ENCODE data around the gene PDE4B.

The PDE4B gene

DNA sequence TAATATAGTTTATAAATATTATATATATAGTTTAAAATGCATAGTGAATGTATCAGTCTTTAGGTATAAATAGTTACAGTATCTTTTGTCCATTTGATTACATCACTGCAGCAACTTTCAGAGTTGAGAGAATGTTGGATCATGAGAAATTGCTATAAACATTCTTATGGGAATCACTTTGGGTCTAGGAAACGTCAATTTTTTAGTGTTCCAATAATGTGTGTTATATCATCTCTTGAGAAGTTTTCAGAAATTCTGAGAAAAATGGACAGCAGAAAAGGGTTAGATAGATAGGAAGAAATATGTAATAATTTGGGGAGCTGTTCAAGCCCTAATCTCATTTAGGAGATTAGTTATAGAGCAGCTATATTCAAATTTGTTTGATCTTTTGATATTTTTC lies 556.1 kb downstream of the PDE4B start:
- no peak for DNase-seq

DNA sequence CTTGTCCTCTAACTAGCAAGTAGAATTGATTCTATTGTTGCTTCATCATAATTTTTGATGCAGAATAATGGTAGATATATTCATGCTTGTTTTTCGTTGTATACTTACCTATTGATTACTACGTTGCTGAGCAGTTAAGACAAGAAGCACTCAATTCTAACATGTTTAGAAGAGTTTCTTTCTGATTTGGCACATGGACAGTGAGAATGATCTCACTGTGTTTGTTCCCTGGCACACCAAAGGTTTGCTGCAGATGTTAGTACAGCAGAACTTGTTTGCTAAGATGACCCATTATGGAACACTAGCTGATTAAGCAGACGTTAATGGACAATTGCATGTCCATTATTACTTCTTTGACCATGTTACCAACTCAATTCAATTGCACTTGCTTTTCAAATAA lies 556.5 kb downstream of the PDE4B start:
- DNase-seq, result no peak

DNA sequence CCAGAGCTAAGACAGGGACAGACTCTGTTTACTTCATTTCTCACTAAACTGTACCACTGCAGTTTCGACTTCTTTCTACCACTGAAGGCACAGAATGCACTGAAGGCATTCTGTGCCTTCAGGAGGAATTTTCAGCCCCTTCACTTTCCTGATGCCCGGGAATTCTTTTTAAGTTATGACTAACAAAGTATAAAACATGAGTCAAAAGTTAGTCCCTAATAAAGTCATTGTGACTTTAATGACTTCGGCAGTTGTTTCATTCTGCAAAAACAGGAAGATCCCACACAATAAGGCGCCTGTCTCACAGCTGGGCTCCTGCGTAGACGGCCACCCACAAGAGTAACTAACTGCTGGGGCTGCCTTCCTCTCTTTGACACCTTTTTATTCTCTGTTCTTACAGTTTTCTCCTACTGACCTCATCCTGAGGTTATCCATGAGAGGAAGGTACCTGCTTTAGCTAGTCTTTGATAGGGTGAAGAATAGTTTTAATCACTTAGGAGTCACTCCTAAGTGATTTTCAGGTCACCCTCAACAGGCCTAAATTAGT lies 557.4 kb downstream of the PDE4B start:
- DNase-seq, result peak; percentile 75

DNA sequence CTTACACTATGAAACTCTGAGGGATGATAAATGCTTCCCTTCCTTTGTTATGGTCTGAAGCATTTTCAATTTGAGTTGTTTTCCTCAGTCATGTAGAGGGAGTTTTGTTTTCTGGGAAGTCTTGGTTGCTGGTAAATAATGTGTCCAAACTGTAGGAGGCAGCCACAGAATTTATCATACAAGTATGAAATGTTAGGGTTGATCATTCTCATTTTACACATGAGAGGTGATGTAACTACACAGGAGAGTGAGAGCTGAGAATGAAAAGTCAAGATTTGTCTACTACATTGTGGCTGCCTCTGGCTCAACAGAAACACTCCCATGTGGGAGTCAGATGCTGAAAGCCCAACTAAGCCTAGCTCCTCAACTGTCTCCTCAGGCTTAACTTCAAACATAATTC lies 558.8 kb downstream of the PDE4B start:
- DNase-seq, result peak; percentile 46

DNA sequence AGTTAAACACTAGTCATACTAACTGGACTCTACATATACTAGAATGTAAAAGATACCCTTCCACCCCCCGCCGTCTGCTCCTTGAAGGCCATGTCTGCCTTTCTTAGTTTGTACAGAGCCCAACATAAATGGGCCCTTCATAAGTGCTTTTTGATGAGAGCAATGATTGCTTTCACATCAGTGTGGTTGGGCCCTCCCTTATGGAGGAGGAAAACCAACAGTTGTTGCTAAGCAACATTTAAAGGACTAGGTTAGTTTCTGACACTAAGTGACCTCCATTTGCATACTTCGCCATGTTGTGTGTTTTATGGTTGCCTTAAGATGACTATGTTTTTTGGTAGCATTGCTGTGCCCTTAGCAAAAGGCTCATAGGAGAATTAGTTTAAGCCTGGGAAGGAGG lies 559.2 kb downstream of the PDE4B start:
- peak; percentile 41 for DNase-seq

DNA sequence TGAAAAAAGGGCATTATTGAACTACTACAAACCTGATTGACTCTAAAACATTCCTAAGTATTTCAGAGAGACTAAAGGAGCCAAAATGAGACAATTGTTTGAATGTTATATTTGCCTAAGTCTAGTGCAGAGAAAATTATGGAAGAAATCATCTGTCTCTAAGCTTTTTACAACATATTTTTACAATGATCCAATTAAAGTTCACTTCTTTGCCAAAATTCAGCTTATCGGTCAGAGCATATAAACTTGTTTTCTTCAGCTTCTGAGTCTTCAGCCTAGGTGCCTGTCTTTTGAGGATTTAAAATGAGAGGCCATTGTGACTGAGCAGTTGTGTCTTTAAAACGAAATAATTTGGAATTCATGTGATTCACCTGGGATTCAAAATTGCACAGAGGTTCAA lies 560.1 kb downstream of the PDE4B start:
- no peak for DNase-seq

DNA sequence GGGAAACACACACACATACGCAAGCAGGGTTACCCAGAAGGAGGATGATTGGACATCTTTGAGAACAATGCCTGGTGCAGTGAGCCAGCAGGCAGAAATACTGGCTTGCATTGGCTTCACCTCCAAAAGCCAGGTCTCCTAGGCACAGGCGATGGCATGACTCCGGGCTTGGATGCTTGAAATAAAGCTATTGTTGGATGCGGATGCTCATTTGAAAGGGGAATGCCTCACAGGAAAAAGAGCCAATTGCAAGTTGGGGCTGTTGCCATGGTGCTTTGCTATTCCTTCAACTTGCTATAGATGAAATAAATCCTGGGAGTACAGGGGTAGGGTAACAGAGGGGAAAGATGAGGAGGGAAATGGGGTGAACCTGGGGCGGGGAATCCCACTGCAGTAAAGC lies 560.6 kb downstream of the PDE4B start:
- DNase-seq, result no peak

DNA sequence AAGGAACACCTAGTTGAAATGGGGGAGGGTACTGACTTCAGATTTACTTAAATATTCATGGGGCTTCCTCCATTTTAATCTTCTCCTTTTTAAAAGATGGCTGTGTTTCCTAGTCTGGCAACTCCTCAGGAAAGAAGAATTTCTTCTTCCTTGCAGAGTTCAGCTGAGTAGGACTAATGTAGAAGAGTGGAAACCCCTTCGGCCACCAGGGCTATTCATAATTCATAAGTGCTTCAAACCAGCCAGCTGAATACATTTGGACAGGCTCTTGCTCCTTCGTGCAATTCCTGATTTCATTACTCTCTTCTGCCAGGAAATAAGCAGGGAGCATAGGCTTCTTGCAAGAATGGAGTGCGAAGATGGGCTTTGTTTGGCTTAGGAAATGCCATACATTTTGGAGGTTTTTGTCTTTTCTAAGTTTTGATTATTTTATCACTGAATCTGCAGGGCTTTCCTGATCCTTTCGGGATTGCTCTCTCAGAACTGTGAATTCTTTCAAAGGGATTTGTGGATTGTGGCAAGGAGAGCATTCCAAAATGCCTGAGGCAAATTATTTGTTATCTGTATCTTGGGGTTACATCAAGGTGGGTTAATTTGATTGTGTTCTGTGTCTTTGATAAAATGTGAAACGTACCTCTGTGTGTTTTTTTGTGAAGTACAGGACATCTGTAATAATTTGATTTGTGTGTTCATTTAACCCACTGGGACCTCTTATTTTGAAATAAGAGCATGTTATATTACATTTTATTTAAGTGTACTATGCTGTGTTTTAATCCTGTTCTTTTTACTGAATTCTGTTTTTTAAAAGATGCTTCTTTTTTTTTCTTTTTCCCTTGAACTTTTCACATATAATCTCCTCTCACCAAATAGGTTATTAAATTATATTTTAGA lies 561.9 kb downstream of the PDE4B start:
- peak; percentile 90 for DNase-seq

DNA sequence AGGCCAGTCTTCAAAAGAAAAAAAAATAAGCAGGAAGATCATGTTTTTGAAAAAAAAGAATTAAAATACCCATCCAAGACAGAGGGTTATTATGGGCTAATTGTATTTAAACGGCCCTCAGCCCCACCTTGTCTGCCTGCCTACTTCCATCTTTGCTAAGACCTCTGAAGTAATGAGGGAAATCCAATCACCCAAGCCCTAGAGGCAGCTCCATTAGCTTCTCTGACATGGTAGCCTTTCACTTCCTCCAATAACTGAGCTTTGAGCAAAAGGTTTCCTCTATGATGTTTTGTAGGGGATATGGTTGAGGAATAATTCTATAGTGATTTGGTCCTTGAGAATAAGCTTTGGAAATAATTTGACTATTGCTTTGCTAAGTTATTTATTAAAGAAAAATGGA lies 563.1 kb downstream of the PDE4B start:
- DNase-seq, result no peak

DNA sequence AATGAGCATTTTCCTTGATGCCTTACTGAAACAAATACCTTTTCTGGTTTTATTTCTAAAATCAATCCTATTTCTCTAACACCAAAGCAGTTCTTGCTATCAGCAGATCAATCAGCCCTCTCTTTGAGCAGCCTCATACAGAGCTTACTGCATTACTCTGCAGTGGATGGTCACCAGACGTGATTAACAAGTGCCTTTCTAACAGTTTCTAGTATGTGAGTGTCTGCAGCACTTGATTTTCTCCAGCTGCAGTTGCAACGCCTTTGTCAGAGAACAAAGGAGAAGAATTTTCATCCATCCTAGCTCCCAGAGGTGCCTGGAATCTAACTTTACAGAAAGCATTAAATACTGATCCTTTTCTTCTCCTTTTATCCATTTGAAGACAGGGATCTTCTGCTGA lies 563.9 kb downstream of the PDE4B start:
- DNase-seq, result no peak

DNA sequence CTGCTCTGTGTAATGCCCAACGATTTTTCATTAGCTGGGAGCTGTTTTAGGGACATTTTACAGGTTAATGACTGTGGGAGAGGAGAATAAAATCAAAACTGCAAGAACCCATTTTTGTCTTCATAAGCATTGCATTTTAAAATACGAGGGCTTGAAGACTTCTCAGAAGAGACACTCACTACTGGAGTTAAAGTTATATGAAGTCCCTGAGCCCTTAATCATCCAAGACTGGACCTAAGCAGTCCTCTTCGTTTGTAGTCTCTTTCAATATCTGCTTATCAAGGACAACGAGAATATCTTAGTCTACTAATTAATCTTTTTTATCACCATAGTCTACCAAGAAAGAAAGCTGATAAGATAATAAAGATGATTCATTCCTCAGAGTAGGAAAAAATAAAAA lies 564.3 kb downstream of the PDE4B start:
- no peak for DNase-seq

DNA sequence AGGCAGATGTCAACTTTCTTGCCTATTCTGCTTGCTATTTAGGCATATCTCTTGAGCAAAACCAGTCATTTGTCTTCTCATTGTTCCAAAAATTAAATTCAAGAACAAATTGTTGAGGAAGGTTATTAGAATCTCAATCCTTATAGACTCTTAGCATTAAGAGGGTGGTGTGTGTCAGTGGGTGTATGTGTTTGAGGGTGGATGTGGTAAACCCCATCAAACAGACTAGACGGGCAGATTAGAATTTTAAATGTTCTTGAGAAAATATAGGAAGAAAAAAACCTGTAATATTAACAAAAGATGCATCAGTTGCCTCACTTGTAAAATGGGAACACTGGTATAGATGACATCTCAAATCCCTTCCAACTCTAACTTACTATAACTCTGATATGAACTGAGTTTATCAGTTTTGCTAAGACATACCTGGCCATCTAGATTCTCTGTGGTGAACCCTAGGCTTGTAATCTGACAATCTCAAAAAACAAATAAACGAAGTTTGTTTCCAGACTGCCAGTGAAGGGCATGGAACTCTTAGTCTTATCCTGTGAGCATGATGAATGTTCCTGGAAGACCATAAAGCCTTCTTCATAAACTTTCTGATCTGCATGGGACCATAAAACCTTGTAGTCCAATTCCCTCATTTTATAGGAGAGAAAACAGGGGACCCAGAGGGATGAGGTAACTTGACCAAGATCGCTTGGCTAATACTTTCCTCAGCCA lies 564.9 kb downstream of the PDE4B start:
- DNase-seq, result no peak

DNA sequence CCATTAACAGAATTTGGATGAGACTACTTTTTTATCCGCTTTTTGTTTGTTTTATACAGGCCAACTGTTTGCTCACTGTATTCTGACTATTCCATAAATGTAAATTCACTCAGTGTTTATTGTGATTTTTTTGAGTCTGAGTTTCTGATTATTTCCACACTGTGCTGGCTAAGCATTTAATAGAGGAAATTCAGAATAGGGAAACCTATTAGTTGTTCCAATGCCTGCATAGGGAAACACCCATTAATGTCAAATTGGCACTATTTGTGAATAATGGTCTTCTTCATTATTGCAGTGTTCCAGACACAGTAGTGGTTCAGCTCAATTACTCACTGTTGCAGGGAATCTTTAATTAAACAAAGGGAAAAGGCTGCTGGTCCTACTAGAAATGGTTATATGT lies 566.6 kb downstream of the PDE4B start:
- DNase-seq, result no peak

DNA sequence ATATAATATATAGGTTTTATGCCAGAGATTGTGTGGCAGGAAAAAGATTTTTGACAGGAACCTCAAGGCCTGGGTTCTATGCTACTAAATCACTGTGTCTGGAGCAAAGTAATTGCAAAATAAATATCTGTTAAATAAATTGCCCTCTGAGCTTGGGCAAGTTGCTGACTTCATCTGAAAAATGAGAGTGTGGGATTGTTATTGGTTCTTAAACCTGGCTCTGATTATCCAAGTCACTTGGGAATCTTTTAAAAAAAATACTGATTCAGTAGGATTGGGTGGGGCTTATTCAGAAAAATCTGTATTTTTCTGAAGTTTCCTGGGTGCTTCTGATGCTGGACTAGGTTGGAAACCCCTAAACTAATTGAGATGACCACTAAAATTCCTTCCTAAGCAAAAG lies 567.1 kb downstream of the PDE4B start:
- DNase-seq, result peak; percentile 28

DNA sequence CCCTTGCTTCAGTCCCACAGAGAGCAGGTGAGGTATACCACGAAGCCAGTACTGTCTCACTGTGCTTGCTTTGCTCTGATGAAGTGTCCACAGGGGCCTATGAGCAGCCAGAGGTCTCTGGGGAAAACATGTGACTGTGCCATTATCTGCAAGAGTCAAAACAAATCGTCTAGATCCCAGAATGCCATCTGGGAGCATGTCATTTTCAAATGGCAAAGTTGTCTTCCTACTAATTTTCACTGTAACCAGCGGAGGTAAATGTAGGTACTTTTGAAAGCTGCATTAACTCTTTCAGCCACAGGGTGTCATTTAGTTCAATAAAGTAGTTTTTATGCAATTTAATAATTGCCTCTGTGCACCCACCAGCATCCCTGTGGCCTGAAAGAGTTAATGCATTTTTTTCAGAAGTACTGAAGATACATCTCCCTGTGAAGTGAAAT lies 567.6 kb downstream of the PDE4B start:
- DNase-seq, result no peak

DNA sequence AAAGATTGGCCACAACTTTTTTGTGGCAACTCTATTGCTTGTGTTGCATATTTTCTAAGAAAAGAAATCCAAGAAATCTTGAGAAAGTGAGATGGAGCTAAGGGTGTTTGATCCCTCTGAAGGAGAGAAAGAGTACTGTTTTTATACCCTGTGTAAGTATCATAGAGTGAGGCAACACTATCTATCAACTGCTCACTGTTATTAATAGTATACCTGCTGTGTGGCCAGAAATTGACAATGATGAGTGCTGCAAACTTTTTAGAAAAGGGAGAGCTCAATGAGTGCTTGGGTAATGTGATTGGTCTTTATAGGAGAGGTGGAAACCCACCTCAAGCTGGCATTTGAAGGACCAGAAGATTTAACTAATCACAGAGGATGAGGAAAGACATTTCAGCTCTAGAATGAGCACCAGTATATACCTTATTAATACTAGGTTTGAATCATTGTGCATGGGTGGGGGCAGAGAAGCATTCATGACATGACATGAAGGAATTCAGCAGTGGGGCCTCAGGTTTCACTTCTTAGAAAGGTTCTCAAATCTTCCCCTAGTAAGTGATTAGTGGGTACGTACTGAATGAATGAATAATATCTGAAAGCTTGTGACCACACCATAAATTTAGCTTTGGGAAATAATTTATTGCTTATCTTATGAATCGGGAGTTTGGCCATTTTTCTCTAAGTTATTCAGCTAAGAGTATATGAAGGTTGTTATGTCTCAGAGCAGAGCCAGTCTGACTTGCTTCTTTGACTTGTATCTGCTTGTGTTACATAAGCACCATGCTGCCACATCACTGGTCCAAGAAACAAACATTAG lies 572.1 kb downstream of the PDE4B start:
- peak; percentile 94 for DNase-seq

DNA sequence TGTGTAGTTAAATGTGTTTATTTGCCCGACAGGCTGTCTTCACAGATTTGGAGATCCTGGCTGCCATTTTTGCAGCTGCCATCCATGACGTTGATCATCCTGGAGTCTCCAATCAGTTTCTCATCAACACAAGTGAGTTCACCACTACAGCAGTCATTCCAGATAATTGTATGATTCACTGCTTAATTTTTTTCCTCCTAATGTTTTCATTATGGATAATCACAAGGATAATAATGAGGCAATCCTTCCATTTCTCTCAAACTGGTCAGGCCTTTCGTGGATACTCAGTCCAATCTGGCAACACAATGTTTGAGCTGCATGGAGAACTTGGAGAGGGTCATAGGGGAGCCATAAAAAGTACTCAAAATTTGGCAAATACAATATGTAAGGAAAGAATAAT lies 572.9 kb downstream of the PDE4B start:
- DNase-seq, result peak; percentile 61

DNA sequence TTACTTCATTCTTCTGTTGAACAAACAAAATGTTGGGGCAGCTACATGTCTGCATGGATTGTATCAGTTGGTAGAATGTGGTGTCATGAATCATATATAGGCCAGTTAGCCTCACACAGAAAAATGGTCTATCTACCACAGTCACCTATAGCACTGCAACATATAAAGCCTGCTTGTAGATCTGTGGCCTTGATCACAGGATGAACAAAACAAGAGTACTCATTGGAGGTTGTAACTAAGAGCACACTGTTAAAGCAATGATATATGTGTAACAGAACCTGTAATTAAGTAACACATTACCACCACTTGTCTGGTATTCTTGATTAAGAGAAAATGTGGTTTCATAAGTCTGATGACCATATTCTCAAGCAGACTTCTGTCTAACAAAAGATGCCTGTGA lies 573.9 kb downstream of the PDE4B start:
- no peak for DNase-seq

DNA sequence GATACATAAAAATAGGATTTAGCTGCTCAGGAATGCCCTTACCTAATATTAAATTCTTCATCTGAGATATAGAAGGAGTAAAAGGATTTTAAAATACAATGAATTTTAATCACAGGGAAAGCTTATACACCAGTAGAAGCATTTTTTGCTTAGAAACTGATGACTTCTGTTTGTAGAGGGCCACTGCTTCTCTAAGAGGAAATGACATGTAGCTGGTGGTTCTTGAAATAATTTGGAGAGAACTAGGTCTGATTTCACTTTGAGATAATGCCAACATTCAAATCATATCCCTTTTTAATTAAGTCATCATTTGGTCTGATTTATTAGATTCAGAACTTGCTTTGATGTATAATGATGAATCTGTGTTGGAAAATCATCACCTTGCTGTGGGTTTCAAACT lies 574.7 kb downstream of the PDE4B start:
- DNase-seq, result peak; percentile 34

DNA sequence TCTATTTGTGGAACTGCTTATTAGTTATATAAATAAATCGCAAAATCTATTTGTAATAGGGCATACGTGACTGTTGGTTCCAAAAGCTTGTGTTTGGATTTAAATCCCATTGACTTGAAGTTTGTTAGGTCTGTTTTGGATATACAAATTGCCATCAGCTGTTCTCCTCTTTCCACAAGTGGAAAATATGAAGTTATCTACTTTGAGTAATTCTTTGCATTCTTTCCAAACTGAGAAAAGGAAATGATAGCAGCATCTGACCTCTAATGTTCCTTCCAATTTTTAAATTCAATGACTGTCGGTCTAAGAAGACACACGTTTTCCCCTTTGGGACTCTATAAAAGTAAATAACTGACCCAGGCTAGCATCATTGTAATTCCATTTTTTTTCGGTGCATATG lies 575.6 kb downstream of the PDE4B start:
- peak; percentile 44 for DNase-seq

DNA sequence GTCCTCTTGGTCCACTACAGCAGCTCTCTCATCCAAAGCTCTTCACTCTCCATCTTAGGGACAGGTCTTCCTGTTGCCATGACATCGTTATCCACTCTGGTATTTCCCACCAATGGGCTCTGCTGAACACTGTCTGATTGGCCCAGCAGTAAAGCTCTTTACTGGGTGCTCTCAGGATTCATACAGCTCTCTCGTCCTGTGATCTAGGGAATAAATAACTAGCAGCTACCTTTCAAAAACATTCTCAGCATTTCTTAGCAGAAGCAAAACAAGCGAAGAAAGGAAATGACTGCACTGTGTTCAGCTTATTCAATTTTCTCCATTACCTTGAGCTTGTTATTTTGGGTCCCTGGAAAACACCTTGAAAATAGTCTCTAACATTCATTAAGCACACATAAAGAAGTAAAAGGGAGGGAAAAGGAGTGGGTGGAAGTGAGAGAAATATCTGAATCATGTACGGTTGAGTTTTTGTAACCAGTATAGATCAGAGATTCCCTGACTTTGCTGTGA lies 577.8 kb downstream of the PDE4B start:
- no peak for DNase-seq

DNA sequence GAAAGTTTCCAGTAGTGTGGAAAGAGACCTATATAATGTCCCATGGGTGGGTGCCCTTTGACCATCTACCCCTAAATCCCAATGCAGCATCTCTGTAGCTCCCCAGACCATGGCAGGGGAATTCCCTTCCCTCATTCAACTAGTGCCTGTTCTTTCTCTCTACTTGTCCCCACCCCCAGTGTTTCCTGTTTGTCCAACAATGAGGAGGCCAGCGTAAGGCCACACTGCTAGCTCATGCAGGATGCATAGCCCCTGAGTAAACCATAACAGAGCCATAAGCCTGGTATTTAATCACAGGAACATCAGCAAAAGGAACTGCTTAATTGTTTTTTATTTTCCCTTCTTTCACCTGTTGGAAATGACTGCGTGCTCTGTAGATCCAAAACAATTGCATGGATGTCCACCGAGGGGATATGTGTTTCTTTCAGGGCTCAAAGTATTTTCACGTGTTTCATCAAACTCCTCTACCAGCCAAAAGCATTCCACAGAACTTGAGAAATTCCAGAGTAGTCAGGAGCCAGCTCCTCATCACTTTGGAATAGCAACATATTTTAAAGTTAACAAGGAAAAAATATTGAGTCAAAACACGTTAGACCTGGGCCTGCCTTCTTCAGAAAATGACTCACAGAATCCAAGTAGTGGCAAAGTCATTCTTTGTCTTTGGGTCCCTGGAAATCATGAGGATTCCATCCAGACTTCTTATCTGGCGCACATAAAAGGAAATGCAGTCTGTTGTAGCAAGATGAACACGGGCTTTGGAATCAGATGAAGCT lies 578.7 kb downstream of the PDE4B start:
- peak; percentile 90 for DNase-seq
